ENCODE data around the gene GALNT18. TPM values are rescaled to one million over a fixed set of nuclear protein-coding genes. Genes with fewer than 3 reads are reported as not detected.

Gene GALNT18
- total RNA-seq, 4 donors from 2014 or later = 4.7 to 20.4 (median 14.1) TPM

DNA sequence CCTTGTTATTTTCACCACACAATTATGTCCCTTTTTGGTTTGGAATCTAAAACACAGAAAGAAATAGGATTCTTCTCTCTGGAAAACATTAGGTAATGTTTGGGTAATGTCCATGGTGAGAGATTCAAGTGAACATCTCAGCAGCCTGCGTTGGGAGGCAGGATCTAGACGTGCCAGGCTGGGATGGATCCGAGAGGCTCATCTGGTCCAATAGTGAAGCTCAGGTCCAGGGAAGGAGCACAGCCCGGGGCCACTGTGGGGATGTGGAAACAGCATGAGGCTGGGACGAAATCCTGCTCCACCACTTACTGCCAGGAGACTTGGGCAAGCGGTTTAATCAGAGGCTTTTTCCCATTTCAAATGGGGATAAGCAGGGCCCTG is 378.6 kb downstream of the GALNT18 start:
- Histone ChIP-seq H3K9me3 (no peaks in the 10 kb centered on the region), H3K4me1 (peaks cover 11 to 54% (median 22%) of the 10 kb centered on the region in 3 donors), H3K27me3 (no peaks in the 10 kb centered on the region), H3K36me3 (no peaks in the 10 kb centered on the region), H3K27ac (peak overlapping the region; percentile 20 to 91 (median 80)), H3K4me3 (no peak overlapping the region)
- WGBS, 2 donors = 57 to 60% methylated on average over 3 to 6 of the region's 6 CpGs
- intact Hi-C loops (cut with DNase I) = no loop called here
- DNase-seq = no peak
- TF ChIP-seq, protein P1, sequence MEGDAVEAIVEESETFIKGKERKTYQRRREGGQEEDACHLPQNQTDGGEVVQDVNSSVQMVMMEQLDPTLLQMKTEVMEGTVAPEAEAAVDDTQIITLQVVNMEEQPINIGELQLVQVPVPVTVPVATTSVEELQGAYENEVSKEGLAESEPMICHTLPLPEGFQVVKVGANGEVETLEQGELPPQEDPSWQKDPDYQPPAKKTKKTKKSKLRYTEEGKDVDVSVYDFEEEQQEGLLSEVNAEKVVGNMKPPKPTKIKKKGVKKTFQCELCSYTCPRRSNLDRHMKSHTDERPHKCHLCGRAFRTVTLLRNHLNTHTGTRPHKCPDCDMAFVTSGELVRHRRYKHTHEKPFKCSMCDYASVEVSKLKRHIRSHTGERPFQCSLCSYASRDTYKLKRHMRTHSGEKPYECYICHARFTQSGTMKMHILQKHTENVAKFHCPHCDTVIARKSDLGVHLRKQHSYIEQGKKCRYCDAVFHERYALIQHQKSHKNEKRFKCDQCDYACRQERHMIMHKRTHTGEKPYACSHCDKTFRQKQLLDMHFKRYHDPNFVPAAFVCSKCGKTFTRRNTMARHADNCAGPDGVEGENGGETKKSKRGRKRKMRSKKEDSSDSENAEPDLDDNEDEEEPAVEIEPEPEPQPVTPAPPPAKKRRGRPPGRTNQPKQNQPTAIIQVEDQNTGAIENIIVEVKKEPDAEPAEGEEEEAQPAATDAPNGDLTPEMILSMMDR (IDR thresholded peaks at IDR 0.05) = no peak
- no peak for TF ChIP-seq POLR2A (IDR thresholded peaks at IDR 0.05)

DNA sequence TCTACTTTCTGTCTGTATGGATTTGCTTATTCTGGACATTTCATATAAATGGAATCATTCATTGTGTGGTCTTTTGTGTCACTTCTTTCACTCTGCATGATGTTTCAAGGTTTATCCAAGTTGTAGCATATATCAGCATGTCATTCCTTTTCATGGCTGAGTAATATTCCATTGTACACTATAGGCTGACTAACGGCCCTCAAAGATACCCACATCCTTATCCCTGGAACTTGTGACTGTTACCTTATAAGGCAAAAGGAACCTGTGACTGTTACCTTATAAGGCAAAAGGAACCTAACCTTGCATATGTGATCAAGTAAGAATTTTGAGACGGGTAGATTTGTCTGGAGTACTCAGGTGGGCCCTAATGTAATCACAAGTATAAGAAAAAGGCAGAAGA is 380.5 kb downstream of the GALNT18 start:
- intact Hi-C loops (cut with DNase I) = no loop called here
- Histone ChIP-seq H3K27ac (peak overlapping the region in 3 of 4 donors; percentile 74 to 91 (median 85)), H3K4me3 (no peak overlapping the region), H3K9me3 (no peaks in the 10 kb centered on the region), H3K36me3 (no peaks in the 10 kb centered on the region), H3K4me1 (peaks cover 11 to 54% (median 22%) of the 10 kb centered on the region in 3 donors), H3K27me3 (no peaks in the 10 kb centered on the region)
- no peak for DNase-seq
- WGBS, 2 donors = 58 to 65% methylated on average over 2 of the region's 2 CpGs
- TF ChIP-seq, protein P1 (IDR thresholded peaks at IDR 0.05) = no peak

DNA sequence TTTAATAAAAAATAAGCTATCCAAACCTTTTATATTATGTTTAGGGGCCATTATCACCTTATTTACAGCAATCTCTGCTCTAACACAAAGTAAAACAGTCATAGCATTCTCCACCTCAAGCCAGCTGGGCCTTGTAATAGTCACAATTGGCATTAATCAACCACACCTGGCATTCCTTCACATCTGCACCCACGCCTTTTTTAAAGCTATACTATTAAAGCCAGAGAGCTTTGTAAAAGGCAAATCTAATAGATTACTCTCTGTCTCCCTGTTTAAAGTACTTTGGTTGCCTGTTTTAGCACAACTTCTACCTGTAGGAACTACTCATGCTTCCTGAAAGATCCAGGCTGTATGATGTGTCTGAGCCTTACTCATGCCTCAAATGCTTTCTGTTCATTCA is 381.8 kb downstream of the GALNT18 start:
- Histone ChIP-seq H3K27me3 (no peaks in the 10 kb centered on the region), H3K9me3 (no peaks in the 10 kb centered on the region), H3K27ac (peak overlapping the region in 1 of 4 donors; percentile 10), H3K4me1 (peaks cover 11 to 43% (median 20%) of the 10 kb centered on the region in 3 donors), H3K4me3 (no peak overlapping the region), H3K36me3 (no peaks in the 10 kb centered on the region)
- DNase-seq = no peak
- 39 to 54% methylated on average over 1 of the region's 1 CpG for WGBS, 2 donors
- TF ChIP-seq, protein P1 (IDR thresholded peaks at IDR 0.05) = no peak
- TF ChIP-seq POLR2A (IDR thresholded peaks at IDR 0.05) = no peak
- intact Hi-C loops (cut with DNase I) = no loop called here

DNA sequence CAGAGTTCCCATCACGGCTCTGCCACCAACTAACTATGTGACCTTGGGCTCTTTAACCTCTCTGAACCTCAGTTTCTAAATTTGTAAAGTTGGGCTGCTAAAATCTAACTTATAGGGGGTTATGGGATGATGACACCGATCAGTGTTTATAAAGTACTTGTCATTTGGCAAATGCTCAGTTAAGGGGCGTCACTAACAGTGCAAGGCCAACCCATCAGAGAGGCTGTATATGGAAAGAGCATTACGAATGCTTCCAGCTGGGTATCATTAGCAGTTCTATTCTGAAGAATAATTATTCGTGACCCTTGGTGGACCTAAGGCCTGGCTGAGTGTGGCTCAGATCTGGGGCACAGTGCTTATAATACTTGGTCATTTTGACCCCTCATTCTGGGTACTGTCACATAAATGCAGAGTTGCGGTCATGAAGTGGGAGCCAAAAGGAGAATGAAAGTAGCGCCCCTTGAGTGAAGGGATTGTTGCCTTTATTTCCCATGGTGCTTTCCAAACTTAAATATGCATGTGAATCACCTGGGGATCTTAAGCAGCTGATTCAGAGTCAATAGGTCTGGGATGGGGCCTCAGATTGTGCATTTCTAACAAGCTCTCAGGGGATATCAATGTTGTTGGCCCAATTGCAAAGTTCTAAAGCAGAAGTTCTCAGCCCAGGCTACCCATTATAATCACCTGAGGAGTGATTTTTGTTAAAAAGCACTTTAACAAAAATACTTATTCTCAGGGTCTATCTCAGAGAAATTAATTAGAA is 384.6 kb downstream of the GALNT18 start:
- H3K27me3 ChIP-seq = no peaks in the 10 kb centered on the region
- H3K4me3 ChIP-seq = no peak overlapping the region
- intact Hi-C loops (cut with DNase I) = no loop called here
- DNase-seq = no peak
- H3K27ac ChIP-seq = no peak overlapping the region
- no peaks in the 10 kb centered on the region for H3K9me3 ChIP-seq
- TF ChIP-seq POLR2A (IDR thresholded peaks at IDR 0.05) = no peak
- TF ChIP-seq, protein P1 (IDR thresholded peaks at IDR 0.05) = no peak
- peaks cover 0 to 16% (median 0%) of the 10 kb centered on the region in 3 donors for H3K4me1 ChIP-seq
- WGBS, 2 donors = 60 to 80% methylated on average over 7 of the region's 7 CpGs
- H3K36me3 ChIP-seq = no peaks in the 10 kb centered on the region

DNA sequence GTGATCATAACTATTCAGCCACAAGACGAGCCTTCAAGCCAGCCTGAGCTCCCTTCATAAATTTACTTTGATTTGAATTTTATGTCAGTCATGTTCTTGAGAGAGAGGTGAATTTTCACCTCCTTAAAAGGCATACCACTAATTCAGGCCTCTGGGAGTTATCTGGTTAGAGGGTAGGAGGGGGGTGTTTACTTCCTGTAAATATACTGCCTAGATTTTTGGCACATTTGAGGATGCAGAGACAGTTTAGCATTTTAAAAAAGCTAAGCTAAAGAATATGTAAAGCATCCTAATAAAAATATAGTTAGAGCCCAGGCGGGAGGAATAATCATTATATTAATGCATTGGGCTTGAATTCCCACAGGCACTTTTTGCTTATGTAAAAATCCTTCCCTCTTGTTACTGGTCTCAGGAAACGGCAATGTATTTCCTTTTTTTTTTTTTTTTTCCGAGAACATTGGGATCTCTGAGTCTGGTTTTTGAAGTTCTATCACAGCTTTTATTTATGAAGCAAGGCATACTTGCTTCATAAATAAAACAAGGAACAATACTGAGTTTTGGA is 385.2 kb downstream of the GALNT18 start:
- 71 to 75% methylated on average over 4 of the region's 4 CpGs for WGBS, 2 donors
- Histone ChIP-seq H3K4me1 (peaks cover 0 to 12% (median 0%) of the 10 kb centered on the region in 3 donors), H3K27me3 (no peaks in the 10 kb centered on the region), H3K27ac (no peak overlapping the region), H3K4me3 (no peak overlapping the region), H3K36me3 (no peaks in the 10 kb centered on the region), H3K9me3 (no peaks in the 10 kb centered on the region)
- intact Hi-C loops (cut with DNase I) = no loop called here
- TF ChIP-seq, protein P1 (IDR thresholded peaks at IDR 0.05) = no peak
- no peak for TF ChIP-seq POLR2A (IDR thresholded peaks at IDR 0.05)
- no peak for DNase-seq
